Lower leg skin (tissue), 4 donors: ENCODE data around the gene RALY. TPM values are rescaled to one million over a fixed set of nuclear protein-coding genes. Genes with fewer than 3 reads are reported as not detected.

Experiments used
- DNase-seq, 2 donors: peaks; one replicate each; pipeline ENCODE4 v3.0.0-alpha.2; 2019; ENCODE audit warnings: low spot score in 2 of 2
- H3K4me3 ChIP-seq: fragments of 200-600 bp; sonication (generic); 2 replicates; pipeline ENCODE4 v1.5.1; 2017; ENCODE audit warnings: mild to moderate bottlenecking, low read depth; ENCODE audit not compliant: poor library complexity, severe bottlenecking
- CTCF ChIP-seq, 3 donors: fragments of 450-650 bp; IDR thresholded peaks; one replicate each; pipeline ENCODE4 v1.5.1; 2016; ENCODE audit warnings: antibody characterized with exemption in 3 of 3, mild to moderate bottlenecking in 3 of 3, moderate library complexity in 2 of 3
- POLR2A ChIP-seq, 2 donors: fragments of 450-650 bp; IDR thresholded peaks; one replicate each; pipeline ENCODE4 v1.6.1; 2016 to 2017; ENCODE audit warnings: antibody characterized with exemption in 2 of 2, mild to moderate bottlenecking in 1 of 2, moderate library complexity in 1 of 2
- WGBS, 2 donors: methylation state at CpG; one replicate each; pipeline ENCODE4 v1.1.5; 2018; 5-methylcytosine and 5-hydroxymethylcytosine counted together
- intact Hi-C: fragments of 100-400 bp; cut with DNase I; formaldehyde crosslinking; loops from one replicate; pipeline ENCODE4 v1.15.0; 2023; ENCODE audit warnings: low total_unique reads
- total RNA-seq, 4 donors: library from RNA; depleted of rRNA; stranded (reverse); fragments of >200 nt; gene quantifications; one replicate each; pipeline ENCODE4 v1.1.0, GENCODE V29; 2016

The RALY gene
- total RNA-seq, 4 donors from 2014 or later = 92.2 to 113 (median 98.6) TPM

GRCh38 chr20:33970229-33970628, 23.5 kb upstream of the RALY start:
- no peak for DNase-seq
- WGBS, 2 donors = 96 to 100% methylated on average over 2 of the region's 2 CpGs
- H3K4me3 ChIP-seq = no peak overlapping the region
- intact Hi-C loops = no loop called here
- TF ChIP-seq POLR2A (IDR thresholded peaks at IDR 0.05) = no peak
- TF ChIP-seq CTCF (IDR thresholded peaks at IDR 0.05) = no peak

GRCh38 chr20:33971147-33971975, 22.4 kb upstream of the RALY start:
- WGBS, 2 donors = 70 to 75% methylated on average over 6 of the region's 6 CpGs
- H3K4me3 ChIP-seq = no peak overlapping the region
- intact Hi-C loops = no loop called here
- DNase-seq = peak in 1 of 2 donors; percentile 21
- TF ChIP-seq CTCF (IDR thresholded peaks at IDR 0.05) (no peak), POLR2A (IDR thresholded peaks at IDR 0.05) (no peak)

- intact Hi-C loops = no loop called here
- H3K4me3 ChIP-seq = no peak overlapping the region
- no peak for TF ChIP-seq POLR2A (IDR thresholded peaks at IDR 0.05)
- TF ChIP-seq CTCF (IDR thresholded peaks at IDR 0.05) = no peak
- no peak for DNase-seq
Observed at GRCh38 chr20:33976959-33977358, 16.8 kb upstream of the RALY start.

GRCh38 chr20:33977535-33977934, 16.2 kb upstream of the RALY start:
- WGBS, 2 donors = 78 to 94% methylated on average over 2 of the region's 2 CpGs
- intact Hi-C loops = no loop called here
- TF ChIP-seq POLR2A (IDR thresholded peaks at IDR 0.05) (no peak), CTCF (IDR thresholded peaks at IDR 0.05) (no peak)
- DNase-seq = no peak
- no peak overlapping the region for H3K4me3 ChIP-seq

GRCh38 chr20:33979094-33979493, 14.6 kb upstream of the RALY start:
- 61 to 78% methylated on average over 2 of the region's 2 CpGs for WGBS, 2 donors
- no peak for TF ChIP-seq POLR2A (IDR thresholded peaks at IDR 0.05)
- no peak for TF ChIP-seq CTCF (IDR thresholded peaks at IDR 0.05)
- H3K4me3 ChIP-seq = no peak overlapping the region
- intact Hi-C loops = no loop called here
- DNase-seq = no peak

GRCh38 chr20:33981347-33981746, 12.4 kb upstream of the RALY start:
- intact Hi-C loops = no loop called here
- H3K4me3 ChIP-seq = no peak overlapping the region
- TF ChIP-seq POLR2A (IDR thresholded peaks at IDR 0.05) = no peak
- TF ChIP-seq CTCF (IDR thresholded peaks at IDR 0.05) = no peak
- WGBS, 2 donors = 94 to 95% methylated on average over 7 of the region's 7 CpGs
- no peak for DNase-seq
